Upper lobe of right lung (tissue), 1 donor: ENCODE measurements around the gene CRYL1. TPM values are rescaled to one million over a fixed set of nuclear protein-coding genes. Genes with fewer than 3 reads are reported as not detected.

ENCODE experiments used
- ATAC-seq: fragments of 200-7000 bp; cut with Tn5 transposase; one replicate; pipeline ENCODE4 v1.9.1; 2020; ENCODE audit warnings: mild to moderate bottlenecking, moderate library complexity
- DNase-seq: peaks from one replicate; pipeline ENCODE4 v3.0.0-alpha.2; 2020
- H3K27ac ChIP-seq: fragments of 200-600 bp; one replicate; pipeline ENCODE4 v1.8.0; 2022
- H3K27me3 ChIP-seq: fragments of 200-600 bp; one replicate; pipeline ENCODE4 v1.8.0; 2022; ENCODE audit warnings: mild to moderate bottlenecking
- H3K36me3 ChIP-seq: fragments of 200-600 bp; one replicate; pipeline ENCODE4 v1.8.0; 2022
- H3K4me1 ChIP-seq: fragments of 200-600 bp; one replicate; pipeline ENCODE4 v1.8.0; 2022
- H3K4me3 ChIP-seq: fragments of 200-600 bp; one replicate; pipeline ENCODE4 v1.8.0; 2022; ENCODE audit warnings: mild to moderate bottlenecking
- H3K9me3 ChIP-seq: fragments of 200-600 bp; one replicate; pipeline ENCODE4 v1.8.0; 2022
- intact Hi-C: fragments of 100-400 bp; cut with DNase I; formaldehyde crosslinking; loops from one replicate; pipeline ENCODE4 v1.11.0; 2022
- total RNA-seq: library from RNA; stranded (reverse); fragmentation: NEBNext Ultra II Directional; extraction: Animal tissue kit (Norgen Biotek cat#: 25700); gene quantifications from one replicate; pipeline ENCODE4 v1.2.1, GENCODE V29; 2021
- TF ChIP-seq, protein P1 (sequence below): fragments of 200-600 bp; IDR thresholded peaks from one replicate; pipeline ENCODE4 v1.8.0; 2022; ENCODE audit warnings: antibody characterized with exemption
- donor health status: DM: no; HTN: yes; CAD: no; lungs with severe emphysema.

The CRYL1 gene
- total RNA-seq, 1 donor from 2014 or later = 28.5 TPM

DNA sequence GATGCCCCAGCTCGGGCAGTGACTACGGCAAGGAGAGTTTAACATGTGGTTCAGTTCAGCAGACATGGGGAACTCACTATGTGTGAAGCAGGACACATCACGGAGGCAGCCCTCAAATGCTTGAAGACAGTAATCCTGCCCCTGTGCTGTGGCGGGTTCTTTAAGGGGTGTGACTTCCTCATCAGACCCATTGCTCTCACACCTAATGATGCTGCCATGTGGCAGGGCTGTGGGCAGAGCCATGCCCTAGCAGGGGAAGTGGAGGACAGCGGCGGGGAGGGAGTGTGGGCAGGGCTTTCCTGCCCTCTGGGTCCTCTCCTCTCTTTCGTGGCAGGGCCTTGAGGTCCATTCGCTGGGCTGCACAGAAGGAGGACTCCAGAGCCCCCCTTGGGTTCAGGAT is 162.5 kb downstream of the CRYL1 start:
- Histone ChIP-seq H3K4me3 (no peak overlapping the region), H3K27ac (no peak overlapping the region), H3K4me1 (no peaks in the 10 kb centered on the region), H3K9me3 (no peaks in the 10 kb centered on the region), H3K27me3 (no peaks in the 10 kb centered on the region), H3K36me3 (no peaks in the 10 kb centered on the region)
- peak; percentile 57 for ATAC-seq
- intact Hi-C loops = no loop called here
- DNase-seq = no peak
- TF ChIP-seq, protein P1, sequence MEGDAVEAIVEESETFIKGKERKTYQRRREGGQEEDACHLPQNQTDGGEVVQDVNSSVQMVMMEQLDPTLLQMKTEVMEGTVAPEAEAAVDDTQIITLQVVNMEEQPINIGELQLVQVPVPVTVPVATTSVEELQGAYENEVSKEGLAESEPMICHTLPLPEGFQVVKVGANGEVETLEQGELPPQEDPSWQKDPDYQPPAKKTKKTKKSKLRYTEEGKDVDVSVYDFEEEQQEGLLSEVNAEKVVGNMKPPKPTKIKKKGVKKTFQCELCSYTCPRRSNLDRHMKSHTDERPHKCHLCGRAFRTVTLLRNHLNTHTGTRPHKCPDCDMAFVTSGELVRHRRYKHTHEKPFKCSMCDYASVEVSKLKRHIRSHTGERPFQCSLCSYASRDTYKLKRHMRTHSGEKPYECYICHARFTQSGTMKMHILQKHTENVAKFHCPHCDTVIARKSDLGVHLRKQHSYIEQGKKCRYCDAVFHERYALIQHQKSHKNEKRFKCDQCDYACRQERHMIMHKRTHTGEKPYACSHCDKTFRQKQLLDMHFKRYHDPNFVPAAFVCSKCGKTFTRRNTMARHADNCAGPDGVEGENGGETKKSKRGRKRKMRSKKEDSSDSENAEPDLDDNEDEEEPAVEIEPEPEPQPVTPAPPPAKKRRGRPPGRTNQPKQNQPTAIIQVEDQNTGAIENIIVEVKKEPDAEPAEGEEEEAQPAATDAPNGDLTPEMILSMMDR = no peak

DNA sequence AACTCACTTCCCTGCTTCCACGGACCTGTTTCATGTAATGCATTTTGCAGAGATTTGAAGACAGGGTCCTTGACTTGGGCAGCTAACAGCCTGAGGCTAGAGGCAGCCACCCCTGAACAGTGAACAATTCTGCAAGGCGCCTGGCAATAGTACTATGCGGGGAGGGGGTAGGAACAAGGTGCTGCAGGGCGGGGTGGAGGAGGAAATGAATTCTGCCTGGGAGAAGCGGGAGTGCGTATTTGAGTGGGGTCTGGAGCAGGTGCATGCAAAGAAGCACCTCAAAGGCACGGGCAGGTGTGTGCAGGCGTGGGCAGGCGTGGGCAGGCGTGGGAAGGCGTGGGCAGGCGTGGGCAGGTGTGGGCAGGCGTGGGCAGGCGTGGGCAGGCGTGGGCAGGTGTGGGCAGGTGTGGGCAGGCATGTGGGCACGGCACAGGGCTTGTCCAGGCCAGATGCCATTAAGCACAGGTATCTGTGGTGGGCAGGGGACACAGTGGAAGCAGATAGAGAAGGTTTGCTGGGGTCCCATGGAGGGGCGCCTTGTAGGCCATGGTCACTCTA is 163.1 kb downstream of the CRYL1 start:
- H3K4me3 ChIP-seq = no peak overlapping the region
- DNase-seq = no peak
- intact Hi-C loops = no loop called here
- no peaks in the 10 kb centered on the region for H3K36me3 ChIP-seq
- ATAC-seq = peak; percentile 6
- no peaks in the 10 kb centered on the region for H3K4me1 ChIP-seq
- TF ChIP-seq, protein P1 = no peak
- no peak overlapping the region for H3K27ac ChIP-seq
- H3K9me3 ChIP-seq = no peaks in the 10 kb centered on the region
- no peaks in the 10 kb centered on the region for H3K27me3 ChIP-seq

DNA sequence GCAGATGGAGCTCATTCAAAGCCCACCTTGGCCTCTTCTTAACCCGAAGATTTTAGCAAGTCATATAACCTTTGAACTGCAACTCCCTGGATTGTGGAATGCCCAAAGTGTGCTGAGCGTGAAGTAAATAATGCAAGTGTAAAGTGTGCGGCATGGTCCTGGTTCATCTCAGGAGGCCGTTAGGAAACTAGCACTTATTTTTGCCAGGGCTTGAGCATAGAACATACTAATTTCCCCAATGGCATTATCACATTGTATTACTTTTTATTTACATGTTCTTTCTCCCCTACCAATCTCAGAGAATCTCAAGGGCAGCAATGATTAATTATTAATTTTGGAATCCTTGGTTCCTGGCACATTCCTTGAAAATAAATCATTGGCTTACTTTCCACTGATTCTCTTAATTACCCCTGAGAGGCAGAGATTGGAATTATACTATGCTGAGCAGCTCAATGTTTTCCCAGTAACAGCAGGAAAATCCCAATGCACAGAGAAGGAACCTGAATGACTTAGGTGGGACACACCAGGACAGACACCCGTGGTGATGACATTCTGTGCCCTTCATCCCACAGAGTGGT is 164.7 kb downstream of the CRYL1 start:
- Histone ChIP-seq H3K4me3 (no peak overlapping the region), H3K36me3 (no peaks in the 10 kb centered on the region), H3K4me1 (no peaks in the 10 kb centered on the region), H3K27ac (no peak overlapping the region), H3K27me3 (no peaks in the 10 kb centered on the region), H3K9me3 (no peaks in the 10 kb centered on the region)
- DNase-seq = no peak
- intact Hi-C loops = no loop called here
- TF ChIP-seq, protein P1 = no peak
- no peak for ATAC-seq

DNA sequence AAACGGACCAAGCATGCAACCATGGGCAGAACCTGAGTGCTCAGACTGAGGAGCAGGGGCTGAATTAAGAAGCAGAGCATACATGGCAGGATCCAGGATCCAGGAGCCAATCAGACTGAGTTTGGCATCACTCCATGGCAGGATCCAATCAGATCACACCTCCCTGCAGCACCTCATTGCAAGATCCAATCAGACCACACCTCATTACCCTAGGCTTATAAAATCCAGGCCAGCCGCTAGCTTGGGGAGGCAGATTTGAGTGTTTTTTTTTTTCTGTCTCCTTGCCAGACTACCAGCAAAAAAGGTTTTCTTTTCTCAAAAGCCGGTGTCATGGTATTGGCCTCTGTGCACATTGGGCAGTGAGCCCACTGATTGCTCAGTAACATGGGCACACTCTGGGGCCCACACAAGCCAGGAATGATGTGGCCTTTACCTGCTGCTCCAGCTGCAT is 165.6 kb downstream of the CRYL1 start:
- intact Hi-C loops = no loop called here
- Histone ChIP-seq H3K4me3 (no peak overlapping the region), H3K27me3 (no peaks in the 10 kb centered on the region), H3K36me3 (no peaks in the 10 kb centered on the region), H3K4me1 (no peaks in the 10 kb centered on the region), H3K27ac (no peak overlapping the region), H3K9me3 (no peaks in the 10 kb centered on the region)
- TF ChIP-seq, protein P1 = no peak
- no peak for DNase-seq
- ATAC-seq = no peak

DNA sequence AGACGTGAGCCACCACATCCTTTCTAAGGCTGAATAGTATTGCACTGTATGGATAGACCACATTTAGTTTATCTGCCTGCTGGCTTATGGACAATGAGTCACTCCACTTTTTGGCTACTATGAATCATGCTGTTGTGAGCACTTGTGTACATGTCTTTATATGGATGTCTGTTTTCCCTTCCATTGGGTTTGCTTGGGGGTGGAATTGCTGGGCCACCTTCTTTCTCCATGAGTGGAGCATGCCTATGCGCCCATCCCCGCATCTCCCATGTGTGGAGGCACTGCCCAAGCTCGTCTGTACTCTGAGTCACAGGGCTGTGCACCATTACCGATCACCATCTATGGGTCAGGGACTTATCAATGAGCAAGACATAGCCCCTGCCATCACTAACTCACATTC is 166.3 kb downstream of the CRYL1 start:
- TF ChIP-seq, protein P1 = no peak
- no peak overlapping the region for H3K4me3 ChIP-seq
- no peaks in the 10 kb centered on the region for H3K36me3 ChIP-seq
- no peaks in the 10 kb centered on the region for H3K4me1 ChIP-seq
- intact Hi-C loops = no loop called here
- no peaks in the 10 kb centered on the region for H3K9me3 ChIP-seq
- no peaks in the 10 kb centered on the region for H3K27me3 ChIP-seq
- ATAC-seq = no peak
- no peak overlapping the region for H3K27ac ChIP-seq
- no peak for DNase-seq
